ENCODE results near the gene DRG2. TPM values are rescaled to one million over a fixed set of nuclear protein-coding genes. Genes with fewer than 3 reads are reported as not detected.

Gene DRG2
- total and polyA plus RNA-seq, 2 of the 8 experiments (the other 6 are each of a cell fraction or from before 2014, with no cell fraction given): 44.6 to 47.8 TPM

GRCh38 chr17:18122990-18123753, 35.4 kb downstream of the DRG2 start (continued):
- TF ChIP-seq, protein P1, sequence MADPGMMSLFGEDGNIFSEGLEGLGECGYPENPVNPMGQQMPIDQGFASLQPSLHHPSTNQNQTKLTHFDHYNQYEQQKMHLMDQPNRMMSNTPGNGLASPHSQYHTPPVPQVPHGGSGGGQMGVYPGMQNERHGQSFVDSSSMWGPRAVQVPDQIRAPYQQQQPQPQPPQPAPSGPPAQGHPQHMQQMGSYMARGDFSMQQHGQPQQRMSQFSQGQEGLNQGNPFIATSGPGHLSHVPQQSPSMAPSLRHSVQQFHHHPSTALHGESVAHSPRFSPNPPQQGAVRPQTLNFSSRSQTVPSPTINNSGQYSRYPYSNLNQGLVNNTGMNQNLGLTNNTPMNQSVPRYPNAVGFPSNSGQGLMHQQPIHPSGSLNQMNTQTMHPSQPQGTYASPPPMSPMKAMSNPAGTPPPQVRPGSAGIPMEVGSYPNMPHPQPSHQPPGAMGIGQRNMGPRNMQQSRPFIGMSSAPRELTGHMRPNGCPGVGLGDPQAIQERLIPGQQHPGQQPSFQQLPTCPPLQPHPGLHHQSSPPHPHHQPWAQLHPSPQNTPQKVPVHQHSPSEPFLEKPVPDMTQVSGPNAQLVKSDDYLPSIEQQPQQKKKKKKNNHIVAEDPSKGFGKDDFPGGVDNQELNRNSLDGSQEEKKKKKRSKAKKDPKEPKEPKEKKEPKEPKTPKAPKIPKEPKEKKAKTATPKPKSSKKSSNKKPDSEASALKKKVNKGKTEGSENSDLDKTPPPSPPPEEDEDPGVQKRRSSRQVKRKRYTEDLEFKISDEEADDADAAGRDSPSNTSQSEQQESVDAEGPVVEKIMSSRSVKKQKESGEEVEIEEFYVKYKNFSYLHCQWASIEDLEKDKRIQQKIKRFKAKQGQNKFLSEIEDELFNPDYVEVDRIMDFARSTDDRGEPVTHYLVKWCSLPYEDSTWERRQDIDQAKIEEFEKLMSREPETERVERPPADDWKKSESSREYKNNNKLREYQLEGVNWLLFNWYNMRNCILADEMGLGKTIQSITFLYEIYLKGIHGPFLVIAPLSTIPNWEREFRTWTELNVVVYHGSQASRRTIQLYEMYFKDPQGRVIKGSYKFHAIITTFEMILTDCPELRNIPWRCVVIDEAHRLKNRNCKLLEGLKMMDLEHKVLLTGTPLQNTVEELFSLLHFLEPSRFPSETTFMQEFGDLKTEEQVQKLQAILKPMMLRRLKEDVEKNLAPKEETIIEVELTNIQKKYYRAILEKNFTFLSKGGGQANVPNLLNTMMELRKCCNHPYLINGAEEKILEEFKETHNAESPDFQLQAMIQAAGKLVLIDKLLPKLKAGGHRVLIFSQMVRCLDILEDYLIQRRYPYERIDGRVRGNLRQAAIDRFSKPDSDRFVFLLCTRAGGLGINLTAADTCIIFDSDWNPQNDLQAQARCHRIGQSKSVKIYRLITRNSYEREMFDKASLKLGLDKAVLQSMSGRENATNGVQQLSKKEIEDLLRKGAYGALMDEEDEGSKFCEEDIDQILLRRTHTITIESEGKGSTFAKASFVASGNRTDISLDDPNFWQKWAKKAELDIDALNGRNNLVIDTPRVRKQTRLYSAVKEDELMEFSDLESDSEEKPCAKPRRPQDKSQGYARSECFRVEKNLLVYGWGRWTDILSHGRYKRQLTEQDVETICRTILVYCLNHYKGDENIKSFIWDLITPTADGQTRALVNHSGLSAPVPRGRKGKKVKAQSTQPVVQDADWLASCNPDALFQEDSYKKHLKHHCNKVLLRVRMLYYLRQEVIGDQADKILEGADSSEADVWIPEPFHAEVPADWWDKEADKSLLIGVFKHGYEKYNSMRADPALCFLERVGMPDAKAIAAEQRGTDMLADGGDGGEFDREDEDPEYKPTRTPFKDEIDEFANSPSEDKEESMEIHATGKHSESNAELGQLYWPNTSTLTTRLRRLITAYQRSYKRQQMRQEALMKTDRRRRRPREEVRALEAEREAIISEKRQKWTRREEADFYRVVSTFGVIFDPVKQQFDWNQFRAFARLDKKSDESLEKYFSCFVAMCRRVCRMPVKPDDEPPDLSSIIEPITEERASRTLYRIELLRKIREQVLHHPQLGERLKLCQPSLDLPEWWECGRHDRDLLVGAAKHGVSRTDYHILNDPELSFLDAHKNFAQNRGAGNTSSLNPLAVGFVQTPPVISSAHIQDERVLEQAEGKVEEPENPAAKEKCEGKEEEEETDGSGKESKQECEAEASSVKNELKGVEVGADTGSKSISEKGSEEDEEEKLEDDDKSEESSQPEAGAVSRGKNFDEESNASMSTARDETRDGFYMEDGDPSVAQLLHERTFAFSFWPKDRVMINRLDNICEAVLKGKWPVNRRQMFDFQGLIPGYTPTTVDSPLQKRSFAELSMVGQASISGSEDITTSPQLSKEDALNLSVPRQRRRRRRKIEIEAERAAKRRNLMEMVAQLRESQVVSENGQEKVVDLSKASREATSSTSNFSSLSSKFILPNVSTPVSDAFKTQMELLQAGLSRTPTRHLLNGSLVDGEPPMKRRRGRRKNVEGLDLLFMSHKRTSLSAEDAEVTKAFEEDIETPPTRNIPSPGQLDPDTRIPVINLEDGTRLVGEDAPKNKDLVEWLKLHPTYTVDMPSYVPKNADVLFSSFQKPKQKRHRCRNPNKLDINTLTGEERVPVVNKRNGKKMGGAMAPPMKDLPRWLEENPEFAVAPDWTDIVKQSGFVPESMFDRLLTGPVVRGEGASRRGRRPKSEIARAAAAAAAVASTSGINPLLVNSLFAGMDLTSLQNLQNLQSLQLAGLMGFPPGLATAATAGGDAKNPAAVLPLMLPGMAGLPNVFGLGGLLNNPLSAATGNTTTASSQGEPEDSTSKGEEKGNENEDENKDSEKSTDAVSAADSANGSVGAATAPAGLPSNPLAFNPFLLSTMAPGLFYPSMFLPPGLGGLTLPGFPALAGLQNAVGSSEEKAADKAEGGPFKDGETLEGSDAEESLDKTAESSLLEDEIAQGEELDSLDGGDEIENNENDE (IDR thresholded peaks at IDR 0.05; ENCODE audit: insufficient replicate concordance, low read length): no peak
- TF ChIP-seq YY1 (IDR thresholded peaks at IDR 0.05; ENCODE audit: low read depth, low read length): no peak
